Ammon's horn (tissue), 1 donor: ENCODE results near the gene SFMBT2.
"Not testable (repeated sequence)": the region's sequence is repeated elsewhere in the genome, so short reads cannot be mapped to it uniquely, and the experiment has no call there.

Source experiments
- DNase-seq: peaks from one replicate; pipeline ENCODE4 v3.0.0-alpha.2; 2016; ENCODE audit warnings: low spot score

Gene SFMBT2

DNA sequence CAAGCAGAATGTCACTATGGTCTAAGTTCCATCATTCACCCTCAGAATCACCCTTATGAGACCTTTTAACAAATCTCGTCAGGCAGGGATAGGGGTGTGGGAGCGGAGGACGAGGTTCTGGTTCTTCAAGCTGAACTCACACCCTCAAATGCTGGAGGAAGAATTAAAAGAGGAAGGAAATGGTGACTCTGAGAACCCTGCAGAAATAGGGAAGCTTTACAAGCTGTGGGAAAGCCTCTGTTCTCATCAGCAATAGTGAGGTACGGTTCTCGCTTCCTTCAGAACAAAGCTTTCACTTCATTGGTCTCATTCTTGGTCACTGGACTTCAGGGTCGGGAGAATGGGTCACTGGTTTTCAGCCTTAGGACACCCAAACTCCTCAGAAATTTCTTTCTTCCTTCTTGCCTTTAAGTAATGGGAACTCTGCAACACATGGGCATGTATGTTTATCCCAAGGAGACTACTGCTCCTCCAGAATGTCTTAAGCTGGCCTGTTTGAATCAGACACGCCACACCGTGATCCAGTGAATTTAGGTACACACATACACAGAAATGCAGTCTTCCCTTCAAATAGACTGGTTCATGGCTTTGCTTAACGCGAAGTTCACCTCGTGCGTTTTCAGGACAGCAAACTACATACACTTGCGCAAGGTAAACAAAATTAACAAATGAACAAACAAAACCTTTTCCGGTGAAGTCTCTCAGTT, 226.0 kb downstream of the SFMBT2 start:
- DNase-seq: peak; percentile 71

DNA sequence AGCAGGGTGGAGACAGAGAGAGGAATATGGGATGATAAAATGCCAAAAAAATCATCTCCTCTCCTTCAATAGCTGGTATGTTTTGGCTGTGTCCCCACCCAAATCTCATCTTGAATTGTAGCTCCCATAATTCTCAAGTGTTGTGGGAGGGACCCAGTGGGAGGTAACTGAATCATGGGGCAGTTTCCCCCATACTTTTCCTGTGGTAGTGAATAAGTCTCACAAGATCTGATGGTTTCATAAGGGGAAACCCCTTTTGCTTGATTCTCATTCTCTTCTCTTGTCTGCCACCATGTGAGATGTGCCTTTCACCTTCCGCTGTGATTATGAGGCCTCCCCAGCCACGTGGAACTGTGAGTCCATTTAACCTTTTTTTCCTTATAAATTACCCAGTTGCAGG, 226.7 kb downstream of the SFMBT2 start:
- not testable (repeated sequence) for DNase-seq

DNA sequence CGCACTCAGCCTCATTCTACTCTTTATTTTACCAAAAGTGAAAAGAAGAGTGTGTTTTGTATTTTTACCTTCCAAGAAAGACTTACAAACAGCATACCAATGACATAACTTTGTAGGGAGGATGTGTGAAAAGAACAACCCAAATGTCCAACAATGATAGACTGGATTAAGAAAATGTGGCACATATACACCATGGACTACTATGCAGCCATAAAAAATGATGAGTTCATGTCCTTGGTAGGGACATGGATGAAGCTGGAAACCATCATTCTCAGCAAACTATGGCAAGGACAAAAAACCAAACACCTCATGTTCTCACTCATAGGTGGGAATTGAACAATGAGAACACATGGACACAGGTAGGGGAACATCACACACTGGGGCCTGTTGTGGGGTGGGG, 228.5 kb downstream of the SFMBT2 start:
- not testable (repeated sequence) for DNase-seq

DNA sequence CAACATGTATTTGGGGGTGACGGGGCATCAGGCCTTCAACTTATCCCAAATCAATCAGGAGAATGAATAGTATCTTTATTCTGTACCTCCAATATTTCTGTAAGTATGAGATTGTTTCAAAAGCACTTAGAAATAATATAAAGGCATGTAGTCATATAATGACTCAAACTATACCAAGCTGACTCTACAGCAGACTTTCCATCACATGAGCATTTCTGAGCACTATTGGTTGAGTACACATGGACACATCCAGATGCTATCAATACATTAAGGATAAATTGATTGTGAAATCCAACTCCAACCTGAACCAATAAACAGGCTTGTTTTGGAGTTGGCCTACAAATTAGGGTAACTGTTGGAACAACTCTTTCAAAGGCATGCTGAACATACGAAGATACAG, 229.4 kb downstream of the SFMBT2 start:
- DNase-seq: no peak

DNA sequence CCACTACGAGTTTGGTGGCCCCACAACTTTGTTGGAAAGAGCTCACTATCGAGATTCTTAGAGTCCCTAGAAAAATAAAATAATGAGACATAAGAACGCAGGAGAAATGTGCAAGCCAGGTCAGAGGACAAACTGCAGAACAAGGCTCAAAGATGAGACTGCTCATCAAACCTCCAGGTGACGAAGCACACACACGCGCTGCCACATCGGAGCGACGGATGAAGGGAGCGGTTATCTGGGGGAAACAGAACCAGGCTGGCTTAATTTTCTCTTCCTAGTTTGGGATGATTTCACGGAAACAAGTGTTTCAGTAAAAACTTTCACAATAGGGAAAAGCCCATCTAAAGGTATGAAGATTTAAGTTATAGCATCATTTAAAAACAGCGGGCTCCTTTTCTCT, 231.3 kb downstream of the SFMBT2 start:
- no peak for DNase-seq

DNA sequence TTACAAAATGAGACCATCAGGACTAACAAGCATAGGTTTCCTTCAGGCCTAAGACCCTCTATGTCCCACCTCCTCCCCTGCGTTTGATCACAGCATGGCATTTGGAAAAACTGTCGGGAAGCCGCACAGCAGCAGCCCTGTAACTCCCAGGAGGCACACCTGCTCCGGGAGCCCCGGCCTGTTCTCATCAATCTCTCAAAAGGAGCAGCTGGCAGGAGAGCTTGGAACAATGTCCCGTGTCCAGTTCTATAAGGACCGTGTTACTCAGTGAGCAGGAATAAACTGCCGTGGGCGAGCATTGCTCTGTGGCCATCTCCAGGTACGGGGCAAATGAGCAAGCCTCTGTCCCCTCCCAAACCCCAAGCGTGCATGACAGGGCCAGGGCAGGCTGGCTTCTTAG, 236.9 kb downstream of the SFMBT2 start:
- DNase-seq: no peak

DNA sequence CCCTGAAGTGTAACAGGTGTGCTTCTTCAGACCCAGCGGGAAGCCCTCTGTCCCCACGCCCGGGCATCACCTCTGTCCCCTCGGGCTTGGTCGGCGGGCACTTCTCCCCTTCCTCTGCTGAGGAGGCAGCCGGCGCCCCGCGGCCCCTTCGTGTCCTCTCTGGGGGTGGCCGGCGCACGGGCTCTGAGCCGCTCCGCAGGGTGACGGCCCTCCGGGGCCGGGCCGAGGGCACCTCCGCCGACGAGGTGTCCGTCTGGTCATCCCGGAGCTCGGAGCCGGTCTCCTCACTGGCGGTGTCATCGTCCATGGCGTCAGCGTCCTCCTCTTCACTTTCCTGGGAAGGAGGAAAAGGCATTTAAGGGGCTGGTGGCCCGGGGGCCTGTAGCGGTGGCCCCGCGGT, 239.0 kb downstream of the SFMBT2 start:
- no peak for DNase-seq

DNA sequence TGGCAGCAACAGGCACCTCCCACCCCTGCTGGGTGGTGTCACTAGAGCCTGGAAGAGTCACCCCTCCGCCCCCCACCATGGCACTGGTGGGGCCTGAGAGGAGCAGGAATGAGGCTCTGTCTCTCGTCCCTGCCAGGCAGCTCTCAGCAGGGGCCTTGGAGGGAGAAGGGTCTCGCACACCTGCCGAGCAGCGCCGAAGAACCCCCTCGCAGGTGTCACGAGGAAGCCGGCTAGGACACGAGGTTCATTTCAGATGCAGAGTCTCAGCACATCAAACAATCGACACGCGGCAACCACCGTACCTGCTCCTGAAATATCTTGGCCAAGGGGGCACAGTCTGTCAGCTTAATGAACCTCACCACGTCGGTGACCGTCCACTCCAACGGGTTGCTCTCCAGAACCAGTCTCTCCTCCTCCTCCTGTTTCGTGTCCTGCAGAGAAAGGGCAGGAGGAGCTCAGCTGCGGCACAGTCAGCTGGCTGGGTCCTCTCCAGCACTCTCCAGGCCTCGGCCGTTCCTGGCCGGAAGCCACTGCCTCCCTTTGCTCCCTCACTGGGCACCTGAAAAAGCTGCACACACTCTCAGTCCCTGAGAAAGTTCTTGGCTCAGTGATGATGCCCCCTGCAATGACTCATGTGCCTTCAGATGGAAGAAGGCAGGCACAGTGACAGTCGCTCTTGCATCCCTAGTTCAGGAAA, 240.1 kb downstream of the SFMBT2 start:
- DNase-seq: peak; percentile 47

DNA sequence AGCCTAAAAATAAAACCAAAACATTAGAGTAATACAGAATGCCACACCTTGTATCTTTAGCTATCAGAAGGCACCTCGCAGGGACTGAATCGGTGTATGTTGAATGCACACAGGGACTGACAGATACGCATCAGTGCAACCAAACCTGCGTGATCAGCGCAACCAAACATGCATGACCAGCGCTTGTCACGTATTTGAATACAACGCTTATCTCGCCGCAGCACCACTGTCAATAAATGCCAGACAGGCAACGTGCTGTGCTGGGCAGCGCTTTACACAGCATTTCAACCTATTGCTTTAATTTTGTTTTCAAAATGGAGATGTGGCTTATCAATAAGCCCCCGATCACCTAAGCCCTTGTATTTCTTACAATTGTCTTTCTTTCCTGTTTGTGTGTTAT, 242.4 kb downstream of the SFMBT2 start:
- DNase-seq: no peak

DNA sequence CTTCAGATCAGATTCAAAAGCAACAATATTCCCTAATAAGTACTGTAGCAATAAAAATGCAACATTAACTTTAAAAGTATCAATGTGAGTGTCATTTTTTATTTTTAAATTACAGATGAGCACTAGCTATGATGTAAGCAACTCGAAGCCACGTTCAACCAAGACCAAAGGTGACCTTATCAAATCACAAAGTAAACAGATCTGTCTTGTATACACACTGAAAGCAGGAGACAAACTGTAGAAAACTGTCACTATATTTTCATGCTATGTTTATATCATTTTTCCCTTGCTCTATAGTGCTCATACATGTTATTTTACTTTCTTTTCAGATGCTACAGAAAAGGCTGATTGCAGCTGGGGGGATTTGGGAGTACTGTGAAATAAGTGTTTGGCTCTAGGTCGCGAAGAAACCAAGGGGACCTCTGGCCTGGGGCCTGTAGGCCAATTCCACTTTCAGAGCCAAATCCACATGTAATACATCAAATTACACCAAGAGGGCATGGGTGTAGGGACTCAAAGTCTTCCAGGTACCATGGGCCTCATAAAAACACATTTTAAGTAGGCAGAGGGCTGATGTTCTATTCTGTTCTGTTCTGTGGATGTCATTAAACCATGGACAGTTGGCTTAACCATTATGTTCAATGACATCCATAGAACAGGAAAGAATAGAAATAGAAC, 245.2 kb downstream of the SFMBT2 start:
- DNase-seq: no peak

DNA sequence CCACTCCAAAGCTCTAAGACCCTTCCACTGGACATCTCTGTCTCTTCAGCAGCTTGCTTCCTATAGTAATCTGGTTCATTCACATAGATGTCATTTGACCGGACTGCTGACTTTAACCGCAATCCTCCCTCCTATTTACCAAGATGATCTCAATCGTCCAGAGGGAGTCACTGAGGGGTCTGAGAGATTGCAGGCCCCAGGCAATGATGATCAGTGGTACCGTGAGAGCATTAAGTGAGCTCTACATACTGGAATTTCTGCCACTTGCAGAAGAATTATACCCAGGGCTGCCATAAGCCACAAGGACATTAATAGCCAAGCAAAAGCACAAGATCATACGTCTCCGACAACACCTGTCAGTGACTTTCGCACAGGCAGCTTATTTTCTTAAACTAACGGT, 245.9 kb downstream of the SFMBT2 start:
- no peak for DNase-seq

DNA sequence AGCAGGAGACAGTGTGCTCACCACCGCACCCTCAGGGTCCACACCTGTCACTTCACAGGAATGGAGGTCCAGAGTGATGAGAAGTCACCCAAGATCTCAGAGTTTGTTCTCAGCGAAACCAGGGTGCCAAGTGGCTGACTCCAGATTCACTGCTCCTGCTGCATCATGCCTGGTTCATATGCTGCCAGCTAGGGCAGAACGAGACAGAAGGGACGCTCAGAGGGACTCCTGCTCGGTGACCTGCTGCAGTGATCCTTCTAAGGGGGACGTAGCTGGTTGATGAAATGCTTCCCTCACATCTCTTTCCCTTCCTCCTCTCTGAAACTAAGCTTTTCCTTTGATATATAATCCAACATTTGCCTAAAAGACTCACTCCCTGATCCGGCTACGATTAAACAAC, 248.5 kb downstream of the SFMBT2 start:
- no peak for DNase-seq

DNA sequence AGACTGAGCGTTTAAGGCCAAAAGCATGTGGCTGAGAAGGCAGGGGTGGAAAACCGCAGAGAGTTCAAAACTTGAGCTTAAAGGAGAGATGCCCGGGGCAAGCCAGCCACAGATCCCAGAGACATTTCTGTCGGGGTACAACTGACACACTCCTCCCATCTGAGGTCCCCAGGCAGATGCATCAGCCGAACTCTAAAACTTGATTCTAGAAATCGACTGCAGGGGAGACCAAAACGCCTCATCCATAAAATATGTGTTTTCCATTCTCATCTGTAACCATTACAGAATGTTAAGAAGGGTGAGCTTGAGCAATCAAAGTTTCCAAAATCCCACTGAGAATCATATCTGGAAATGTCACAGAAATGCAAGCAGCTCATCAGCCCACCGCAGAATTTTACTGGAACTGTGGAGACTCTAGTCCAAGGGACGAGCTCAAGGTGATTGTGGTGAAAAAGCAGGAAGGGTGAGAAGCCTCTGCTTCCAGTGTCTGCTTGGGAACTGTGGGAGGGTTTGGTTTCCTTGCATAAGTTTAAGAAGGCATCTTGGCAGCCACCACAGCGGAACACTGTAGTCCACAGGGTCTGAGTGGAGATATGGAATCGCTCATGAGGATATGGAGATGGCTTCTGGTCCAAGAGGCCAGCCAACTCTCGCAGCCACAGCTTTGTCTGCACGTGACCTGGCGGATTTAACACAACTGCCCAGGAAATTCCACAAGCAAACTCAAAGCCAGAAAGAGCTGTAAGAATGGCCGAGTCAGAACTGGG, 249.2 kb downstream of the SFMBT2 start:
- DNase-seq: no peak

DNA sequence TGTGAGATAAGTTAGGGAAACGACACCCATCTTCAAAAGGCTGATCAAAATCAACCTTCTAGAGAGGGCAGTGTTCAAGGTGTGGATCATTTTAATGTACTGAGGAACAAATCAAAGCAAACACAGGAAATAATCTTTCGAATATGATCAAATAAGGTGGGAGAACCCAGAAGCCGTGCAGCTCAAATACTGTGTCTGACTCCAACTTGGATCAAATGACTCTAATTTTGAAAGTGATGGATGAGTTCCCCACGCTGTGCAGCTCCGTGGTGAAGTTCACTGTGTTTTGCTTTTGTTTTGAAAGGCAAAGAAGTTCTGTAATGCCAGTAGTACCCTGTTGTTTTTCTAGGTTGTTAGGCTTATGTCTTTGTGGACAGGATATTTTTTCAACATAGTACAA, 250.9 kb downstream of the SFMBT2 start:
- DNase-seq: no peak

DNA sequence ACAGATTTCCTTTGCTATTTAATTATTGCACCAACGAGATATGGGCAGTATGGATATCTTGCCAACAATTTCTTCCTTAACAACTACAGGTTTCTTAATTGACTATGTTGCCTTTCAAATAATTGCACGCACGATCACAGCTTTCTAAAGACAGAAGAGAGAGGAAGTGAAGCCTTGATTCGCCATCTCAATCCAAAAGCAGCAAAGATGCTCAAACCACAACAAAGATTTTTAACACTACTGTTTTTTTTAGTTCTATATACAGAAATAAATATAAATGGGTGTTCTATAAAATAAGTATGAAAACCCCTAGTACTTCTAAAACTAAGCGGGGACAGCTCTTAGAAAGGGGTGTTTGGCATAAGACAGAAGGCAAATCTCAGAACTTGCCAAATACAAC, 251.3 kb downstream of the SFMBT2 start:
- DNase-seq: no peak

DNA sequence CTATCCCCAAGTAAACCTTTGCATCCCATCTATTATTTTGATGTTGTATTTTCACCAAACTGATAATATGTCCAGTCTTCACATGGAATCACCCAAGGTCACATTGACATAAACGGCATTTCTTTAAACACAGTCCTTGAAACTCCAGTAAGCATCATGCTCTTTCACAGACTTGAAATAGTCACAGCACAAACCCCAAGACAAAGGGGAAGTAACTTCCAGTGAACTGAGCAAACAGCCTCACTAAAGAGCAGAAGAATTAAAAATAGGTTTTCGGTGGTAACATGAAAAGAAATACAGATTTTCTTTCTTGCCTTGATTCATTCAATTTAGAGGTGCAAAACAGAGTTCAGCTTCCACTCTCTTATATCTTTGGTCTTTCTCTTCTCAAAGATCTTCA, 253.7 kb downstream of the SFMBT2 start:
- no peak for DNase-seq

DNA sequence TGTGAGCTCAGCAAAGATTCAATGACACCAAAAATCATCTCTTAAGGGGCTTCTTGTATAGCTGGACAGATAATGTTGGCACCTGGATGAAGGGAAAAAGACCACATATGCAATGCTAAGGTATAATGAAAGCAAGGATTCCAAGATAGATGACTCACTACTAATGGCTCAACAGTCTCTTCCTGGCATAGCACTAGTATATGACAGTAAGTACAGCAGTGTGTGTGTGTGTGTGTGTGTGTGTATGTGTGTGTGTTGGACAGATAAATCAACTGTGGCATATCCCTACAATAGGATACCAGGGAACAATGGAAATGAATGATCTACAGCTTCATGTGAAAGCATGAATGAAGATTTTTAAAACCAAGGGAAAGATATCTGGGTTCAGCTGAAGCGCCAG, 257.1 kb downstream of the SFMBT2 start:
- no peak for DNase-seq

DNA sequence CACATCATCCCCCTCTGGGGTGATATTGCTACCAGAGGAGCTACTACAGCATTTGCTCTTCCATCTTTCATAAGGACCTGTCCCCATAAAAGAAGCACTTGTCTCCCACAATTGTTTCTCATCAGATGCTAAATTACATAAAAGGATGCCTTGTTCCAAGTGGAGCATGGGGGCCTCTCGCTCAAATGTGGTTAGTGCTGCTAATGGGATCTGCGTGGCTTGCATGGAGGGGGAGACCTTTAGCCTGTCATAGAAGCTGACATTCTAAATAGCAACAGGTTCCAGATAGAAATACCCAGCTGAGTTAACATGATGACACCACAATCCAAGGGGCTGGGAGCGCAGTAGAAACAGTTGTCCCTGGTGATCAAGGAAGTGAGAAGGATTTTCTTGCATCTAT, 257.9 kb downstream of the SFMBT2 start:
- no peak for DNase-seq

DNA sequence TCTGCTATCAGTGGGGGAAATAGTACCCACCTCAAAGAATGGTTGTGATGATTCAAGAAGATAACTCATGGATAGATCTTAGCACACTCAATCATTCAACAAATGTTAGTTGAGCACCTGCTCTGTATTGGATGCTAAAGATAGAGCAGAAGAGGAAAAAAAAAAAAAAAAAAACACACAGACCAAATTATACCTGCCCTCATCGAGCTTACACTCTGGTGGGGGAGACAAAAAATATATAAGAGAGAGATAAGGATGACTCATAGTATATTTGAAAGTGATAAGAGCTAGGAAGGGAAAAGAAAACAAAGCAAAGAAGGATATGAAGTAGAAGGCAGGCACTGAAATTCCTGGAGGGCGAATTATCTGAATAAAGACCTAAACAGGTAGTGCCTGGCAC, 258.5 kb downstream of the SFMBT2 start:
- no peak for DNase-seq

DNA sequence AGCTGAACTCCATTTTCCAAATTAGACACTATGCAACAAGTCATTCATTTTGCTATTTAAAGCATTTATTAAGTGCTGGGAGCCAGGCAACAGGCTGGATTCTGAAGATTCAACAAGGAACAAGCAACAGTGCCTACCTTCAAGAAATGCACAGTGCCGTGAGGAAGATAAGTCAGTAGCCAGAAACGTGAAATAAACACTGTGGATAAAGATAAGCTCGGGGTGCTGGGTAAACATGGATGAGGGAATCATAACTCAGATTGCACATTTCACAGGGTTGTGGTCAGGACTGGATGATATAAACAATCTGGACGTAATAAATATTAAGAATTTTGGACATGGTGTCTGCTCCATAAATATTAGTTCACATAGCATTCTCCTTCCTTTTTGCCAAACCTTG, 259.3 kb downstream of the SFMBT2 start:
- no peak for DNase-seq

DNA sequence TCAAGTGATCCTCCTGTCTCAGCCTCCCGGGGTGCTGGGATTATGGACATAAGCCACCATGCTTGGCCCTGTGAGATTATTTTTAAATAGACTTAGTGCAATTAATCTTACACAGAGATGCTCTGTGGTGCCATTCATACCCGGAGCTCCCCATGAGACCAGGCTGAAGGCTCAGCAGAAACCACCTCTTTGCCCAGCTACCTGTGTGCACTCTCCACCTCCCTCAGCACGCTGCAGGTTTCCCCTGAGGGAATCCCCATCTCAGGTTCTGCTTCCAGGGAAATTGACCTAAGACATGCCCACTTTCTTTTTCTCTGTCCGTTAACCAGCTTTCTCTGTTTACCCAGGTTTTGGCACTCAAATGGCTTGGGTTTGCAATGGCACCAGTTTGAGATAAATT, 260.5 kb downstream of the SFMBT2 start:
- DNase-seq: no peak

DNA sequence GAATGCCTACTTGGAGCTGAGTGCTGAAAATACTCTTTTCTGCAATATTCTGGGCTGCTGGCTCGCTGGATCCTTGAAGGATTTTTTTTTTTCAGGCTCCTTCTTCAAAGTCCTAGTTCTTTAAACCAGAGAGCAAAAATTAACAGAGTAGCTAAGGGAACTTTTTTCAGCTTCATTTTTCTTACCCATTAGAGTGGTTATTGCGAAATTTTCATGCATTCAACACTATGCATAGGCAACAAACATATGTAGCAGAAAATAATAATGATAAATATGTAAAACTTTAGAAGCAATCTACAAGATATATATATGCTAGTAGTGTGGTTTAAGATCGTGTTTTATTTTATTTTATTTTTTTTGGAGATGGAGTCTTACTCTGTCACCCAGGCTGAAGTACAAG, 264.6 kb downstream of the SFMBT2 start:
- DNase-seq: no peak

DNA sequence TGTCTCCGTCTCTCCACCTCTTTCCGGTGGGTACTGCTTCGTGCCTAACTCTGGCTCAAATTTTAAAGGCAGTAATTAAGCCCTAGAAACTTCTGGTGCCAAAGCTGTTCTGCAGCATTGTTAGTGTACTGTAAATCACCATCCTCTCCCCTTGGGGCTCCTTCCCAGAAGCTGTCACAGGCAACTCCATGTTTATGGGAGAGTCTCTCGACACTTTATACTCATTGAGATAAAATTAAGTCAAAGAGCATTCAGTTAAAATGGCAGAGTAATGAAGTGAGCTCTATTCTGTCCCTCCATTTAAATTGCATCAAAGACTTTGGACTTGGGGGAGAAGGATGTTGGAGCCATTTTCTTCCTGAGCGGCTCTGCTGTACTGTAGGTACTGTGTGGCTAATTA, 274.8 kb downstream of the SFMBT2 start:
- DNase-seq: no peak
